HUDEP-2 (cell line): ENCODE data around the gene ETNK2.
A peak's percentile ranks its signal among the peaks of the same experiment; 100 is the strongest.

Experiments used
- DNase-seq, 76 experiments: peaks; one replicate each; lab custom pipeline; 2025; ENCODE audit not compliant: unreplicated experiment in 76 of 76; lab: John Stamatoyannopoulos, UW

ETNK2 gene

DNA sequence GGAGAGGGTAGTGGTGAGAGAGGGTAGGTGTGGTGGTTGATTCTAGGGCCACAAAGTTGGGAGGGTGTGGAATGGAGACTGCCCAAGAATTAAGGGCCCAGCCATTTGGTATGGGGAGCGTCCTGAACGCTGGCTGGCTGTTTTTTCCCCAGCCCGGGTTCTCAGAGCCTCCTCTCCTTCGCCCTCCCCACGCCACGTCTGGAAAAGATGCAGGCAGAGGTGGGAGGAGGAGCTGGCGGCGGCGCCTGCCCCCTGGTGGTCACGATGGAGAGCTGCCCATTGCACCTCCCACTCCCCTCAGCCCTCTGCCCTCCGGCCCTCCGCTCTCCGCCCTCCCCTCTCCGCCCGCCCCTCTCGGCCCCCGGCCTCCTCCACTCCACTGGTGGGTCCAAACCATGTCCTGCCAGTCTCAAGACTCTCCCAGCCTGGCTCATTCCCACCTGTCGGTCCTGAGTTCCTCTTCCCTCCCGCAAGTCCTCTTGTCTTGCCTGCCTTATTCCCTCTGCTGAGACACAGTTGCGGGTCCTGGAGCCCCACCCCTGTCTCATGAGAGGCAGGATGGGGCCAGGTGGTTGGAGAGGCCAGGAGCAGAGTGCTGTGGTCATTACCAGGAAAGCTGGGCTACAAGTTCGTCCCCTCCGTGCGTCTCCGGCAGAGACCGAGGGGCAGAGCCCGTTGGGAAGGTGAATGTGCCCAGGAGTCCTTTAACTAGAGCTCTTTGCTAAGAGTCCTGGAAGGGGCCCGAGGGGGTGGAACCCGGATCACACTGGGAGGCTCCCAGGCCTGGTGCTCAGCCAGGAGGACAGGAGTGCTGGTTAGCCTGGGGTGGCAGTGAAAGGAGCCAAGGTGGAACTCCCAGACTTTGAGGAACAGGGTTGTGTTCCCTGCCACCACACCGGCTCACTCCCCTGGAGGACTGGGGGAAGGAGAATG lies 22.6 kb downstream of the ETNK2 start:
- DNase-seq = peak in 32 of 76 experiments; percentile 2 to 44 (median 20)

DNA sequence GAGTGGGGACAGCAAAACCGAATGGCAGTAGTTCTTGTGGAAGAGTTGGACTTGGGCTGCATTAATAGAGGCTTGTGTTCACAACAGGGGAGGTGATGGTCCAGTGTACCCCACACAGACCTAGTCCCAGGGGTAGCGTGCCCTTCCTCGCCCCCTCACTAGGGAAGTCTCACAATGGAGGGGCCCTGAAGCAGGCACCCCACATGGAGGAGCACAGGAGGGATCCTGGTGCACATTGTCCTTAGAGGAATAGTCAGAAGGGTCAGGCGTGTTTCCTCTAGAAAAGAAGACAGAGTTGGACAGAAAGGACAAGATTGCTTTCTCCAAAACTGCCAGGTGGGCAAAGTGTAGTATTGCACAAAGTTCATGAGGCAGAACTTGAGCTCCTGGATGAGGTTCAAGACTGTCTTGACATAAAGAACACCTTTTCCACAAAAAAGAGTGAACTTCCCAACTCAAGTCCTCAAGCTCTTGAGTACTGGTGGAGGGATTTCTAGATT lies 23.3 kb downstream of the ETNK2 start:
- no peak for DNase-seq

DNA sequence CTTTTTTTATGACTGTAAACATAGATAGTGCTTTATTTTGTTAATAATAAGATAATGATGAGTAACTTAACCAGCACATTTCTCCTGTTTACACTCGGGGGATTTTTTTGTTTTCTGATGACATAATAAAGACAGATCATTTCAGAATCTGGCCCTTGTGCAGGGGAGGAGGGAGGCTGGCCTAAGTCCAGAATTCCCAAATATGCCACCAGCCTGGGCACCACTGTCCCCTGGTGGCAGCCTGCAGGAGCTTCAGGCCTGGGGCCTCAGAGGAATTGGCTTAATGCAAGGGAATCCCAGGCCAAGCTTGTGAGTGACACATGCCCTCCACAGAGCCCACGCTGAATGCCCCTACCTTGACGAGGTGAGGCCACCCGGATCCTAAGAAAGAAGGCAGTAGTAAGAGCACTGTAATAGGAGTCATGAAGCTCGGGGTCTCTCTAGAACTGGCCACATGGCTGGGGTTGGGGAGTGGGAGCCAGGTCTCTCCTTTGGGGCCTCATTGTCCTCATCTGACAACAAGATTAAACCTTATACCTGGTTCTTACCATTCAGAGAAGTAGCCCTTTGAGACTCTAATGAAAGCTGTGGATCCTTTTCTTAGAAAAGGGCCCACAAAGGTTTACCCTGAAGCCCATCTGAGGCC lies 24.1 kb downstream of the ETNK2 start:
- peak in 45 of 76 experiments; percentile 1 to 53 (median 17) for DNase-seq

DNA sequence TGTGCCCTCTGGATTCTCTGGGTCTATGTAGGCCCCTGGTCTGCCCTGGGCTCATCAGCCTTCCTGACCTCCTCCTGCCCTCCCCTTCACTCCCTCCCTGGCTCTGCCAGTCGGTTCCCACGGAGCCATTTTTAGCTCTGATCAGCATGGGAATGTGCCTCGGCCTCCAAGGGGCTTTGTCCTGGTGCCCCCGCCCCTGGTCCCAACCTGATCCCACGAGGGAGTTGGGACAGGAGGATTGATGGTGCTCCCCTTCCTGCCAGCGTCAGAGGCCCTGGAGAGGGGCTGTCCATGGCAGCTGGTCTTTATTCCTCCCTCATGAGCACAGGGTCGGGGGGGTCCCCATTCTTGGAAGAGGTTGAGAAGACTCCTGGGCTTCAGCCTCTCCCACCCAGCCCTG lies 24.9 kb downstream of the ETNK2 start:
- DNase-seq = no peak

DNA sequence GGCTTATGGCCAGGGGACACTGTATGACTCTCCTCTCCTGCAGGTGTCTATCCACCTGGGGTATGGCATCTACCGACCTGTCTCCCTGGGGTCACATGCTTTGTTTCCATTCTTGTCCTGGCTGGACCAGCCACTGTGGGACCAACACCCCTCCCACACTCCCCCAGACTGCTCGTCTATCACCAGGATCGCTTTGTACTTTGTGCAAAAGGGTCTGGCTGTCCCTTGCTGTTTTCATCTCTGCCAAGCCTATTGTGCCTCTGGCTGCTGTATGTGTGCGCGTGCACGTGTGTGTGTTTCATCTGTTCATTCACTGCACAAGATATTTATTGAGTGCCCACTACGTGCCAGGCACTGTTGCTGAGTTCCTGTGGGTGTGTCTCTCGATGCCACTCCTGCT lies 25.5 kb downstream of the ETNK2 start:
- DNase-seq = no peak

DNA sequence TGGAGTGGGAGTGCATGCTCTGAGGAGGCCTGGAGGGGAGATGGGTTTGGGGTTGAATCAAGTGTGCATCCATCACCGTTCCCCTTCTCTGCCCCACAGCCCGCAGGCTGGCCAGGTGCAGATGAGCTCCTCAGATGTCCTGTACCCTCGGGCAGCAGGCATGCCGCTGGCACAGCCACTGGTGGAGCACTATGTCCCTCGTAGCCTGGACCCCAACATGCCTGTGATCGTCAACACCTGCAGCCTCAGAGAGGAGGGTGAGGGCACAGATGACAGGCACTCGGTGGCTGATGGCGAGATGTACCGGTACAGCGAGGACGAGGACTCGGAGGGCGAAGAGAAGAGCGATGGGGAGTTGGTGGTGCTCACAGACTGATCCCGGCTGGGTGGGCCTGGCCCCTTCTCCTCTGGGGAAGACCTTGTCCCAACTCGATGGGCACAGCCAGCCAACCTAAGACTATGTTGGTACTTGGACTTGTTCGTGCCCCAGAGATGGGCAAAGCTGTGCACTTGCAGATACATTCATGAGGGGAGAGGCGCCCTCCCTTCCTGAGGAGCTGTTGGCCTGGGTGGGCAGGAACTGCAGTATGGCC lies 26.0 kb downstream of the ETNK2 start:
- DNase-seq = no peak

DNA sequence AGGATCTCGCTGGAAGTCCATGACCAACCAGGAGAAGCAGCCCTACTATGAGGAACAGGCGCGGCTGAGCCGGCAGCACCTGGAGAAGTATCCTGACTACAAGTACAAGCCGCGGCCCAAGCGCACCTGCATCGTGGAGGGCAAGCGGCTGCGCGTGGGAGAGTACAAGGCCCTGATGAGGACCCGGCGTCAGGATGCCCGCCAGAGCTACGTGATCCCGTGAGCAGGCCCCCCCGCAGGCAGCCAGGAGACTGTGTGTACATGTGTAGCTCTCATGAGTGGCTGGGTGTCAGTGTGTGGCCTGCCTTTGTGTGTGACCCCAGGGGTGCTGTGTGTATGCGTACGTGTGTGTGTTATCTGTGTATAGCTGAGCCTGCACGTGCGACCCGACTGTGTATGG lies 27.2 kb downstream of the ETNK2 start:
- DNase-seq = no peak

DNA sequence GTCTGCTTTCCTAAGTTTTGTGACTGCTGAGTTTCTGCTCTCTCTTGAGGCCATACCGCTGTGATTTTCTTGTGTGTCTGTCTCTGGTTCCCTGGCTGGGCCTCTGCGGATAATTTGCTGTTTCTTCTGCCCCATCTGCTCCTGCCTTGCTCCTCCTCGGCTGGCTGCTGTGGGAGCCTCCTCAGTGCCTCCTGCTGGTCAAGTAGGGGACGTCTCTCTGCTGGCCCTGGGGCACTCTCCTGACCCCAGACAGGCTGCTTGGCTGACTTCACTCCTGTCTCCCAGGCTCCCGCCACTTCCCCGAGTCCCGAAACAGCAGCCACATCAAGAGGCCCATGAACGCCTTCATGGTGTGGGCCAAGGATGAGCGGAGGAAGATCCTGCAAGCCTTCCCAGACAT lies 28.5 kb downstream of the ETNK2 start:
- peak in 6 of 76 experiments; percentile 2 to 7 (median 4) for DNase-seq

DNA sequence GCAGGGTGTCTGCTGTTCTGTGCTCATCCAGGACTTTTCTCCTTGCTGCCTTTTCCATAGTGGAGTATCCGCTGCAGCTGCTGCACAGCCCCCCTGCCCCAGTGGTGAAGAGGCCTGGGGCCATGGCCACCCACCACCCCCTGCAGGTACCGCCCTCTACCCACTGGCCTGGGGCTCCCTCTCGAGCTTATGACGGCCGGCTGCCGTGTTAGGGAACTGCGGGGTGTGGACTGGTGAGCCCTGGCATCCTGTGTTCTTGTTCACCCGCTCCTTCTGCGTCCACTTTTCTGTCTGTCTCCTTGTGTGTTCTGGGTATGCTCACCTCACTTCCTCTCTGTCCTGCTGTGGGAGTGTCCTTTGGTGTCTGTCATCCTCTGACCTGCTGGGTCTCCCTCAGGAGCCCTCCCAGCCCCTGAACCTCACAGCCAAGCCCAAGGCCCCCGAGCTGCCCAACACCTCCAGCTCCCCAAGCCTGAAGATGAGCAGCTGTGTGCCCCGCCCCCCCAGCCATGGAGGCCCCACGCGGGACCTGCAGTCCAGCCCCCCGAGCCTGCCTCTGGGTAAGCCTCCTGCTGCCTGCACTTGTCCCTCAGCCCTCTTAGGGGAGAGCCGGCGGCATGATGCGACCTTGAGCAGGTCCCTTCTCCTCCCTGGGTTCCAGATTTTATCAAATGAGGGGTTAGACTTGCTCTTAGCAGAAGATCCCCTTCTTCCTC lies 29.8 kb downstream of the ETNK2 start:
- no peak for DNase-seq

DNA sequence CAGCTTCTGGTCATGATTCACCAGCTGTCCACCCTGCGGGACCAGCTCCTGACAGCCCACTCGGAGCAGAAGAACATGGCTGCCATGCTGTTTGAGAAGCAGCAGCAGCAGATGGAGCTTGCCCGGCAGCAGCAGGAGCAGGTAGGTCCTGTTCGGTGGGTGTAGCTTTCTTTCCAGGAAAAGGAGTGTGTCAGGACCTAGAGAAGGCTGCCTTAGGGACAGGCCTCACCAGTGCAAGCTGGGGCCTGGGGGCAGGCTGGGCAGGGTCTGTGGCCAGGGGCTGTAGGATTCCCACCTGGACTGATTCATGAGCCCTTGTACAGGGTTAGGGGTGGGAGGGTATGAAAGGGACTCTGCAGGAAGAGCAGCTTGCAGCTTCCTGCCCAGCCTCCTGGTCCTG lies 35.3 kb downstream of the ETNK2 start:
- DNase-seq = no peak

DNA sequence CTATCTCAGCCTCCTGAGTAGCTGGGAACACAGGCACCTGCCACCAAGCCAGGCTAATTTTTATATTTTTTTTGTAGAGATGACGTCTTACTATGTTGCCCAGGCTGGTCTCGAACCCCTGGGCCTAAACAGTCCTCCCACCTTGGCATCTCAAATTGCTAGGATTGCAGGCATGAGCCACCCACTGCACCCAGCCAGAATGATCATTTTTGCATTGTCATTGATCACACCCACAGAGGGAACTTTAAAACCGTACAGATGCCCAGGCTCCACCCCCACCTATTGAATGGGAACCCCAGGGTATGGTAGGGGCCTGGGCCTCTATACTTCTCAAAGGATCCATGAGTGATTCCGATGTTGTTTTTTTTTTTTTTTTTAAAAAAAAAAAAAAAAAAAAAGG lies 36.7 kb downstream of the ETNK2 start:
- no peak for DNase-seq

DNA sequence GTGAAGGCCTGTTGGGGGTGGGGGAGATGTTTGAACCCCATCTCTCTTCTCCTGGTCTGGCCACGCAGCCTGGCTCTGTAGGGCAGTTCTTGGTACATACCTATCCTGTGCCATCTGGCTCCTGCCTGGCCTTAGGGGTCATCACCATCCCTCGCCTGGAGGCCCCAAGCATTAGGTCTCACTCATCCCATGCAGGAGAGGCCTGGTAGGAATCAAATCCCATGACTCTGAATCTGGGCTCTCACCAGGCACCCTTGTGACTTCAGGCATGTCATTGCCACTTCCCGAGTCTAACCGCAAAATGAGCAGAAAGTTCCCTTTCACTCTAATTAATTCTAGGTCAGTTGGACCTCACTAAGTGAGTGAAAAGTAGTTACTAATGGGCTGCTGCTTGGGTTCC lies 37.2 kb downstream of the ETNK2 start:
- DNase-seq = no peak

DNA sequence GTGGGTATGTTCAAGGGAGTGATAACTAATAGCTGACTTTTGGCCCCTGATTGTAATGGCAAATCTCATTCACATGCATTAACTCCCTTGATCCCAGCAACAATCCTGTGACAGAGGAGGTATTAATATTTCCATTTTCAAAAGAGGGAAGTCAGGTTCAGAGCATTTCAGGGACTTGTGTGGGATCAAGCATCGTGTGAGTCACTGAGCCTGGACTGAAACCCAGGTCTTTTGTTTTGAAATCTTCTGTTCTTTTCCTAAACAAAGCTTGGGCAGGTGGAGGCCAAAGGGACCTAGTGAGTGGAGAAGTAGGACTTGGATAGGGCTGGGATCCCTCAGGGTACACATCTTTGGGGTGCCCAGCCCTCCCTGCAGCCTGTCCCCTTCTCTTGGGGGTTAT lies 37.9 kb downstream of the ETNK2 start:
- DNase-seq = no peak

DNA sequence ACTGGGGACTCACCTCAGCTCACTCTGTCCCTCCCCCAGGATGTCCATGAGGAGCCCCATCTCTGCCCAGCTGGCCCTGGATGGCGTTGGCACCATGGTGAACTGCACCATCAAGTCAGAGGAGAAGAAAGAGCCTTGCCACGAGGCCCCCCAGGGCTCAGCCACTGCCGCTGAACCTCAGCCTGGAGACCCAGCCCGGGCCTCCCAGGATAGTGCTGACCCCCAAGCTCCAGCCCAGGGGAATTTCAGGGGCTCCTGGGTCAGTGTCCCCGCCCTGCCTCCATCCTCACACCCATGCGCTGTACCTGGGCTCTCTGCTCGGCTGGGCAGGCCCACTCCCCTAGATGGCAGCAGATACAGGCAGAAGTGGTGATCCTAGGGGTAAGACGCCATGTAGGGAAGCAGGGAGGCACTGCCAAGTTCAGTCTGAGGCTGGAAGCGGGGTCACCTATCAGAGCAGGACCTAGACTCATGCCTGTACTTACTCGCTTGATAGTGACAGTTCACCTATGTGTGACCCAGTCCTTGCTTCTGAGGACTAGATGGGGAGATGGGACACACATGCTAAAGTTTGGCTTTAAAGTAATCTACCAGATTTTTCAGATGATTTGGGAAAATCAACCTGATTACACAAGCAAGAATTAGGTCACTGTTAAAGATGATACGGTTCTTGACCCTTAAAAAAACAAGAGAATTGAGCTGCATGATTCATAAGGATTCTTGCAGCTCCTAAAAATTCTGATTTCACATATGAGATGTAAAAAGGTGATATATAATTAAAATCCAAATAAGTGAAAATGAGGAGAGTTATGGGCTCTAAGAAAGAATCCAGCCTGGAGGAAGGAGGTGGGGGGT lies 38.7 kb downstream of the ETNK2 start:
- DNase-seq = no peak

DNA sequence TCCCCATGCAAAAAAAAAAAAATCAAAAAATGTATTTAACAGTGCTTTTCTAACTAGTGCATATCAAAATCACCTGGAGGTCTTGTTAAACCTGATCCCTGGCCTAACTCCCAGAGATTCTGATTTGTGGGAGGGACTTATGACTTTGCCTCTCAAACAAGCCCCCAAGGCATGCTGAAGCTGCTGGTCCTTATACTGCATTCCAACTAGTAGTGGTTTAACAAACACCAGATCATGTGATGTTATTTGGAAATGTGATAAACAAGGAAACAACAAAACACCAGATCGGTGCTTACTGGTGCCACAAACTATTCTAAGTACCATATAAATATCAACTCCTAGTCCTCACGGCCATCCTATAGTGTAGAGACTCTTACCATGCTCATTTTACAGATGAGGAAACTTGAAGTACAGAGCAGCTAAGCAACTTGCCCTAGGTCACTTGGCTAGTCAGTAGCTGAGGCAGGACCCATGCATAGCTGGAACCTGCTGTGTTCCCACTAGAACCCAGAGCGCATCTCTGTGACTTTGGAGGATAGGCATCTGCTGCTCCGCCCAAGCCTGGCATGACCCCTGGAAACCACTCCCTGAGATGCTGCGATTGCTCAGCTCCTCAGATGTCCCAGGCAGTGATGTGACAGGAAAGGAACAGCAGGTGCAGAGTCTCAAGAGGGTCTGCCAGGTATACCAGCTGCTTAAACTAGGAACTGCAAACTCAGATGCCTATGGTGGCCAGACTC lies 40.8 kb downstream of the ETNK2 start:
- DNase-seq = no peak

DNA sequence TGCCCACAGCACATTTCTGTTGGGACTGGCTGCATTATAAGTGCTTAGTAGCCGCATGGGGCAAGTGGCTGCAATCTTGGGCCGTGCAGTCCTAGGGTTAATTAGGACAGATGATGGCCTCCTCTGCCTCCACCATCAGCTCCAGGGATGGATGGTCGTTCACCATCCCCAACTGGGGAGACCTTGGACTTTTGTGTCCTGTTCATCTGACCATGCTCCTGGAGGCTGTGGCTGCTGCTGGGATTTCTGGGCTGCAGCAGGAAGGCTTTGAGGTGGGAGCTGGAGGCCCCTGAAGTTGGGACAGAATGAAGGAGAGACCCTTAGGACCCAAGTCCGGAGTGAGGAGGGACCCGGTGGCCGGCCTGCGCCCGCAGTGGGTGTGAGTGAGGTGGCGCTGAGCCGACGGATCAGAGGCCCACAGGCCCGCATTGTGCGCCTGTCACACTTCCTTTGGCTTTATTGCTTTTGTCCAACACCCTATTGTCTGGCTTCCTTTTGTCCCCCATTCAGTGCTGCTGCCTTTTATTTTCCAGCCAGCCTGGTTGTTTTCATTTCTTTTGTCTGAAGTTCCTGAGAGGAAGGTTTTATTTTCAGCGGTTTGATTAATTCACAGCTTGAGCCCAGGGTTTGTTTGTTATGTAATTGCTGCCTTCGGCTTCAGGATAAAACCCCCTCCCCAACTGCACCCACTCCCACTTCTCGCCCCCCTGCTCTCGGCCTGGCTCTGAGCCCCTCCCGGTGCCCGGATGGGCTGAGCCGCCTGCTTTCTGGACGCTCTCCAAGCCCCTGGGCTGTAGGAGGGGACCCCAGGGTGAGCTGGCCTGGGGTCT lies 43.3 kb downstream of the ETNK2 start:
- DNase-seq = no peak

DNA sequence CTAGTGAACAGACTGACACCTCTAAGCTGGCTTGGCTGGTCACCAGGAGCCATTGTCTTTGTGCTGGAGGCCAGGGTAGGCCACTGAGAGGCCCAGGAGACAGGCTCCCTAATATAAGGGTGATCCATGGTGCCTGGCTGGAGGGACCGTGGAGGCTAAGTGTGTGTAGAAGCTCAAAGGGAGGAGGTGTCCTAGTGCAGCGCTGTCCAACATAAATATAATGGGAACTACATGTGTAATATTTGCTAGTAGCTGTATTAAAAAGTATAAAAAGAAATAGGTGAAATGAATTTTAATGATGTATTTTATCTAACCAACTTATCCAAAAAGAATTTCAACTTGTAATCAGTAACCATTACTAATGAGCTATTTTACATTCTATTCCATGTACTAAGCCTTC lies 44.0 kb downstream of the ETNK2 start:
- DNase-seq = no peak

DNA sequence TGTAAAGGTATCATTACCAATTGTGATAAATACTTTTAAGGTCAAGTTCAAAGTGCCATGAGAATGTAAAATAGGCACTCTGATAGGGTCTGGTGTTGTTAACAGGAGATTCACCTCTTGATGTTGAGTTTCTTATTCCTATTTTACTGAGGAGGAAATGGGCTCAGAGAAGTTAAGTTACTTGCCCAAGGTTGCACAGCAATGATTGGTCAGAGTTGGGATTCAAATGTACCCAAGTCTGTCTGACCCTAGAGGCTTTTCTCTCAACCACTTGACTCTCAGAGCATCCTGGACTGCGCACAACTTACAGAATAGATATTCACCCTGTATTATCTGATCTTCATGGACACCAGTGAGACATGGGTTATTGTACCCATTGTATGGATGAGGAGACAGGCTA lies 45.0 kb downstream of the ETNK2 start:
- no peak for DNase-seq

DNA sequence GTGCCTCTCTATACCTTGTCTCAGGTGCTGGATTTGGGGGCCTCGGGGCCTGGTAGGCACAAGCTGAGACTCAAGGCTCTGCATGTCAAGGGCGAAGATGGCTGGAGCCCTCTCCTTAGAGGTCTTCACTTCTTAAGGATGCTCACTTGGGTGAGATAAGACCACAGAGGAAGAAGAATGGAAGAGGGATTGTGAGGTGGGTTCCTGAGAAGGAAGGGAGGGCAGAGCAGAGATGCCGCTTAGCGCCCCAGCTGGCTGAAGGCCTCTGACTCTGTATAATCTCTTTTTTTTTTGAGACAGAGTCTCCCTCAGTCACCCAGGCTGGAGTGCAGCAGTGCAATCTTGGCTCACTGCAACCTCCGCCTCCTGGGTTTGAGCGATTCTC lies 46.7 kb downstream of the ETNK2 start:
- no peak for DNase-seq
